ENCODE results near the gene ADAMTSL4. TPM values are rescaled to one million over a fixed set of nuclear protein-coding genes. Genes with fewer than 3 reads are reported as not detected.

The ADAMTSL4 gene
- polyA plus RNA-seq, 1 of the 3 experiments (the other 2 are of a cell fraction) = 3.4 TPM

GRCh38 chr1:150507912-150508864 is 41.0 kb upstream of the ADAMTSL4 start, which contains the start of gene ECM1:
Gene ECM1 (plus strand): TSS chr1:150508109. CDS start chr1:150508210, 101 bp downstream.
- H3K9ac ChIP-seq = peak within 1 kb of the TSS; percentile 73

More at GRCh38 chr1:150507912-150508864, 41.0 kb upstream of the ADAMTSL4 start, which contains the start of gene ECM1:
- Histone ChIP-seq H3K36me3 (replicated peaks in 1 of 2; ENCODE audit: control insufficient read depth in 1 of 2, insufficient read depth in 2 of 2, low read length in 1 of 2) (peaks cover 0 to 16% of the 10 kb centered on the region in 2 experiments), H3K4me1 (ENCODE audit: control insufficient read depth in 1 of 2, insufficient read depth in 2 of 2, low read depth in 1 of 2, low read length in 1 of 2) (peaks cover 6 to 13% of the 10 kb centered on the region in 2 experiments; a peak in 2 of 4 replicates), H3K4me2 (peak within 1 kb of the TSS; percentile 90), H3K4me3 (ENCODE audit: low read depth in 2 of 2, low read length in 1 of 2) (peak within 1 kb of the TSS; percentile 7 to 55; a peak in 3 of 4 replicates), H3F3A (replicated peaks; ENCODE audit: insufficient read depth) (peaks cover 5% of the 10 kb centered on the region), H3K27me3 (ENCODE audit: insufficient read depth) (no peaks in the 10 kb centered on the region), H2AFZ (ENCODE audit: low read depth) (peak within 1 kb of the TSS; percentile 44), H3K9me3 (no peaks in the 10 kb centered on the region), H3K79me2 (ENCODE audit: insufficient read depth) (peaks cover 13% of the 10 kb centered on the region), H3K27ac (ENCODE audit: low read depth in 2 of 2, low read length in 1 of 2) (peak within 1 kb of the TSS; percentile 63 to 75), H3K9me2 (no peaks in the 10 kb centered on the region), H4K20me1 (ENCODE audit: insufficient read depth) (no peaks in the 10 kb centered on the region)
- ChIA-PET POLR2A (no interaction called here), CTCF (interaction anchor here (1.0 to 6.0 kb wide), 2 partner anchors 24 to 53 kb away, joined by 3 to 29 read pairs; no protein-coding TSS in a partner anchor)
- TF ChIP-seq ELF1 (IDR thresholded peaks at IDR 0.05) (no peak), FOXM1 (IDR thresholded peaks at IDR 0.05; ENCODE audit: low read depth) (no peak), MAX (IDR thresholded peaks at IDR 0.05; ENCODE audit: low read depth) (no peak; the same call in 1 of the 2 replicates), RAD21 (IDR thresholded peaks at IDR 0.05; ENCODE audit: low read length) (no peak), YY1 (IDR thresholded peaks at IDR 0.05; ENCODE audit: low read depth) (no peak), CHD2 (IDR thresholded peaks at IDR 0.05; ENCODE audit: low read length, partially characterized antibody) (no peak), EP300 (IDR thresholded peaks at IDR 0.05; ENCODE audit: borderline replicate concordance in 1 of 2, low read depth in 1 of 2, low read length in 1 of 2) (no peak), TCF12 (IDR thresholded peaks at IDR 0.05) (peak; percentile 37; the same call in 1 of the 2 replicates), IRF3 (IDR thresholded peaks at IDR 0.05; ENCODE audit: low read depth, low read length) (no peak), FOSL2 (IDR thresholded peaks at IDR 0.05; ENCODE audit: borderline replicate concordance, low read depth) (peak; percentile 69; the same call in 1 of the 2 replicates), TAF1 (IDR thresholded peaks at IDR 0.05; ENCODE audit: borderline replicate concordance, low read depth, low read length) (peak; percentile 40; the same call in 1 of the 2 replicates), MEF2A (IDR thresholded peaks at IDR 0.05; ENCODE audit: borderline replicate concordance, low read depth) (no peak), MXI1 (IDR thresholded peaks at IDR 0.05; ENCODE audit: low read depth, low read length) (no peak), RFX5 (IDR thresholded peaks at IDR 0.05; ENCODE audit: low read length) (no peak), NFIC (IDR thresholded peaks at IDR 0.05; ENCODE audit: borderline replicate concordance) (no peak), GABPA (IDR thresholded peaks at IDR 0.05; ENCODE audit: low read depth) (no peak), PBX3 (IDR thresholded peaks at IDR 0.05) (no peak; the same call in 1 of the 2 replicates), SIN3A (IDR thresholded peaks at IDR 0.05; ENCODE audit: borderline replicate concordance, low read depth, low read length) (0 out of 2 replicates have a peak, but pooled peaks have one; percentile 29), SMC3 (IDR thresholded peaks at IDR 0.05; ENCODE audit: low read depth, low read length) (no peak), RXRA (IDR thresholded peaks at IDR 0.05; ENCODE audit: borderline replicate concordance, low read depth) (no peak), CTCF (IDR thresholded peaks at IDR 0.05) (no peak), NRF1 (IDR thresholded peaks at IDR 0.05; ENCODE audit: low read depth, low read length) (no peak), RCOR1 (IDR thresholded peaks at IDR 0.05; ENCODE audit: low read length) (no peak), FOXJ3 (CRISPR knock-in tag; IDR thresholded peaks at IDR 0.05) (no peak), JUND (IDR thresholded peaks at IDR 0.05) (peak; percentile 64; the same call in 1 of the 2 replicates)
- DNase-seq = no peak
- 36% methylated on average over 7 of the region's 7 CpGs for WGBS (ENCODE audit: low lambda C conversion rate)

Measured in SK-N-SH (cell line).